ENCODE results near the gene ZNF579.

Gene ZNF579

DNA sequence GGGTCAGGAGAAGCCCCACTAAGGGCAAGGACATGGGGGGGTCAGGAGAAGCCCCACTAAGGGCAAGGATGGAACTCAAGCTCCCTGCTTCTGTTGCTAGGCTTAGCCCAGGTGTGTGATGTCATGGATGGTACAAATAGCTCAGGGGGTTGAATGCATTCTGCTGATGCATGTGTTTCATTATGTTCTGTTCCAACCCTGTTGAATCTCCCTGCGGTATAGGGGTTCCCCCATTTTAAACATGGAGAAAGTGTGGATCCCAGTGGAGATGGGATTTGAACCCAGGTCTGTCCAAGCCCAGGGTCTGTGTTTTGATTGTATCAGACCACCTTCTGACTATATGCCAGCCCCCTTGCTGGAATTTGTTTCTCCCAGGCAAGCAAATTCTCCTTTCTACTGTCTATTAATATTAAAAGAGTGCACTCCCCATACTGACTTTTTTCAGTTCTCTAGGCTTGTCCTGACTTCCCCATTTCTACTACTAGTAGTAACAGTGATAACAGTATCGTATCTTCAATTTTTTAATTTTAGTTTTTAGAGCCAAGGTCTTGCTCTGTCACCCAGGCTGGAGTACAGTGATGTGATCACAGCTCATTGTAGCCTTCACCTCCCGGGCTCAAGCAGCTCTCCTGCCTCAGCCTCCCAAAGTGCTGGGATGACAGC is 31.5 kb upstream of the ZNF579 start:
- DNase-seq (ENCODE audit: low read depth) = no peak

DNA sequence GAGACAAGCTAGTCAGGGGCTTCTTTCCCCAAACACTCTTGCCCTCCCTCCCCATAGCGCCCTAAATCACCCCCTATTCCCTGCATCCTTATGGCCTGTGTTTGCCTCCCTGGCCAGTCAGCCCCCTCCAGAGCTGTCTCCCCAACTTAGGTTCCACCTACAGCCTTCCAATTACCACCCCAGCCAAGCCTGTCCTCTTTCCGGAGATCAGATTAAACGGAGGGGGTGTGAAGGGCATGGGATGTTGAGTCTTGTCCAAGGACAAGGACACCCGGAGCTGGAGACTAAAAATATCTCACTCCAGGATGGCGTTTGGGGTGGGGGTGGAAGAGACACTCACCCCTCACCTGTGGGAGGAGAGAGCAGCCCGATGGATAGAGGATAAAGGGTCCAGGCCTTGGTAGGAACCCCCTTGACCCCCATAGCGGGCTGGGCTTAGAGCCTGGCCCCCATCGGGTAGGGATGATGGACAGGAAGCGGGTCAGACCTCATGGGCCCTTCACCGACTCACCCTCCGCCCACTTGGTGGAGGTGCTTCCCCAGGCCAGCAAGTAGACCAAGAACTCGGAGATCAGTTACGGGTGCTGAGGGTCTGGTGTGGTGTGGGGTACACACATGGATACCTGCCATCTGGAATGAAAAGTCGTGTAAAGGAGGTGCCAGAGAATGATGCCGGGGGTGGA is 30.8 kb upstream of the ZNF579 start:
- DNase-seq (ENCODE audit: low read depth) = no peak

DNA sequence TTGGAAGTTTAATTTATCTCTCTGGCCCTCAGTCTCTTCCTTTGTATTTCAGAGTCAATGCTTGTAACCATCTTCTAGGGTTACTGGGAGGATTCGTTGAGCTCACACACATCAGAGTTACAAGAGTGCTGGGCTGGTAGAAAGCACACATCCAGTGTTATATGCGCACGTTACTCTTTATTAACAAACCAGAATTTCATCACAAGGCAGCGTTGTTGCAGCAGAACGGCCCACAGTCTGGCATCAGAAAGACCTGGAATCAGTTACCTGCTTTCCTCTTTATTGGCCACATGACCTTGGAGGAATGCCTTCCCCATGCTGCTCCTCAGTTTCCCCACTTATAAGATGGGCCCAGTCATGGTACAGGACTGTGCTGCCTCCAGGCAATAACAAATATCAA is 28.7 kb upstream of the ZNF579 start:
- DNase-seq (ENCODE audit: low read depth) = no peak

DNA sequence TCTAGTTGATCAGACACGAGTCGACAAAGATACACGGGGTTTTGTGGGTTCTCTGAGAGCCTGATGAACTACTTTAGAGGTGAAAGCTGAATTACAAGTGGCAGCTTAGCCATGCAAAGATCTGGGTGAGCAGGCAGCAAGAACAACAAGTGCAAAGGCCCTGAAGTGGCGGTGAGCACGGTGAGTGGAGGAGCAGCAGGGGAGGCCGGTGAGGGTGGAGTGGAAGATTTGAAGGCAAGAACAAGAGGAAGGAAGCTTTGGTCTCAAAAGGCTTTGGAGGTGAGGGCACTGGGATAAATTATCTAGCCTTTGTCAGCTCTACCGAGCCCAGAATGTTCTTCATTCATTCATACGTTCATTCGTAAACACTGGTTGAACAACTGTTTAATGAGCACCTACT is 26.2 kb upstream of the ZNF579 start:
- DNase-seq (ENCODE audit: low read depth) = no peak

DNA sequence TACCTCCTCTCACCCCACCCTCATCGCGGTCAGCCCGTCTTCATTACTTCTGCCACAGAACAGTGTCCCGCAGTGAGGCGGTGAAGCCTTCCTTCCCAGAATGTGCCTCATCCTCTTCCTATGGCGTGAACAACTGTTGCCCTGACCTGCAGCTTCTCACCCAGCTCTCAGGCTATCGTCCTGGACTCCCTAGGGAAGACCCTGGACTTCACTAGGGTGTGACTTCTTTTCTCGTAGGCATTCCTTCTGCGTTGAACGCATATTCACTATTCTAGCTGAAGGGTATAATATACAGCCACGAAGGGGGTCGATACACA is 25.8 kb upstream of the ZNF579 start:
- DNase-seq (ENCODE audit: low read depth) = no peak

DNA sequence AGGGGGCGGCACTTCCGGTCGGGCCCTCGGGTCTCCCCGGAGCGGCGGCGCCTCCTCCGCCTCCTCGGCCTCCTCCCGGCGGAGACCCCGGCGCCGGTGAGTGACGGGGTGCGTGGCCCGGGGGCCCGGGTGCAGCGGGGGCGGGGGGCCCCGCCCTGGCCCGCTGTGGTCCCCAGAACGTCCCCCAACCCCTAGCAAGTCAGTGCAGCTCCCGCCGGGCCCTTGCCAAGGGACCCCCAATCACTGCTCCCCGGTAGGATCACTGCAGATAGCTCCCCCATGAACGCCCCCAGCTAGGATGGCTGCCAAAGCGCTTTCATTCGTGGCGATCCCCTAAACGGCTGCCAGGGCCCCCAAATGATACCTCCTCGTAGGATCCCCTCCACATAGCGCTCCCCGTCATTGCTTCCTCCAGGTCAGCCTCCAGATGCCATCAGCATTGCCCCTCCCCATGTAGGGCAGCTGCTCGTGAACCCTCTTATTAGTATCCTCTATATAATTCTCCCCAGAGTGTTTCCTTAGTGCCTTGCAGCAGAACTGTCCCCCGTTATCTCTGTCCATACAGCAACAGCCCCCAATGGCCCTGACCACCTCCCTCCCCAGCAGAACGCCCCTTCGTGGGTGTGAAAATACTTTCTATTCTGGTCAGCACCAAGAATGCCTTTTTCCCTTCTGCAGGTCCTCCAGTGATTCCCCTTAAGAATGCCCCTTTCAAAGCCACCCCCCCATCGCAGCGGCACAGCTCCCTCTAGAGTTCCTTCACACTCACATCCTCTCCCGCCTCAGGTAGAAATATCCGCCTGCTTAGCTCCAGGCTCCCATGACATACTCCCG is 25.2 kb upstream of the ZNF579 start, which contains the start of gene ZNF865:
ZNF865 (plus strand) TSS at position 11 of the 834 bp plus-strand sequence. CDS start 7,972 bp downstream, outside the sequence.
- peak; percentile 75 for DNase-seq (ENCODE audit: low read depth)

DNA sequence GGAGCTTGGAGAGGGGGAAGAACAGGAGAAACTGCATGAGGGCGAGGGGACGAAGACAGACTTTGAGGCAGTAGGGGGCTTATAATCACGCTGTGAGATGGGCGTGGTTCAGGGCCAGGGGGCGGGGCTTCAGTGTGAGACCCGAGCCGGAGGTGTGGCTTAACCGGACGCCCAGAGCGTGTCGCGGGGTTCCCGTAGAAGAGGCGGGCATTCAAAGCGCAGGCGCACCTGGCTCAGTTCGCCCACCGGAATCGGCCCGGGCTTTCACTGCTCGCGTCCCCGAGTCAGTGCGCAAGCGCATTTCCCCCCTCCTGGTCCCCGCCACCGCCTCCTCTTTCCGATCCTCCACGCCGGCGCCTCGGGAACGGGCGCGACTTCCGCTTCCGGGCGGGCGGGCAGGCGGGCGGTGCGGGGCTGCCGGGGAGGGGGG is 24.6 kb upstream of the ZNF579 start:
- DNase-seq (ENCODE audit: low read depth) = peak; percentile 93

DNA sequence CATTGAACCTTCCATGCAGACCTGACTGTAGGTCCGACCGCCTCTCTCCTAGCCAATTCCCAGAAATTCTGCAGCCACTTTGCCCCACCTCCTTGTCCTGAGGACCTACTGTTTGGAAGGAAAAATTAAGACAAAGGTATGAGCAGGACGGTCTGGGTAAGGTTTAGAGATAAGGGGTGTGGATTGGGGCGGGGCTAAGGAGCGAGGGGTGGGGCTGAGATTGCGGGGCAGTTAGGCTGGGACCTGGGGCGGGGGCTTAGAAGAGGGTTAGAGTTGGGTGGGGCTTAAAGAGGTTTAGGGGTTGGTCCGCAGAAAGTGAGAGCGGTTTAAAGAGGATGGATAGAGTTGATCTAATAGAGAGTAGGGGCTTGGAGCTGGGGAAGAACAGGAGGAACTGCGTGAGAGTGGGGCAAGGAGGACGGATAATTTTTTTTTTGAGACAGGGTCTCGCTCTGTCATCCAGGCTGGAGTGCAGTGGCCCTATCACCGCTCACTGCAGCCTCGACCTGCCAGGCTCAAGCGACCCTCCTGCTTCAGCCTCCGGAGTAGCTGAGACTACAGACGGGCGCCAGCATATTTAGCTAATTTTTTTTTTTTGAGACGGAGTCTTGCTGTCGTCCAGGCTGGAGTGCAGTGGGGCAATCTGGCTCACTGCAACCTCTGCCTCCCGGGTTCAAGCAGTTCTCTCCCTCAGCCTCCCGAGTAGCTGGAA is 23.1 kb upstream of the ZNF579 start:
- DNase-seq (ENCODE audit: low read depth) = no peak

DNA sequence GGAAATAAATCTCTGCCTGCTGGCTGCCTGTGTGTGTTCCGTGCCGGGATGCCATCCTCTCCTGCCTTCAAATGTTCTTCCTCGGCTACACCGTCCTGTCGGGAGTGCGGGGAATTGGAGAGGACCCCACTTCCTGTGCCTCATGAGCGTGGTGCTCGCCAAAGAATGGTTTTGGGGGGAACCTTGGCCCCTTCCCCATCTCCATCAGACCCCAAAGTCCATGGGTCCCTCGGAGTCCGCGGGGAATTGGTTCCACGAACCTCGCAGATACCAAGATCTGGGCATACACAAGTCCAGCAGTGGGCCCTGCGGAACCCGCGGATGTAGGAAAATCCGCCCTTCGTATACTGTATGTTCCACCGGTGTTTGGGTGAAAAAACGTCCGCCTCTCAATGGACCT is 22.5 kb upstream of the ZNF579 start:
- DNase-seq (ENCODE audit: low read depth) = no peak

DNA sequence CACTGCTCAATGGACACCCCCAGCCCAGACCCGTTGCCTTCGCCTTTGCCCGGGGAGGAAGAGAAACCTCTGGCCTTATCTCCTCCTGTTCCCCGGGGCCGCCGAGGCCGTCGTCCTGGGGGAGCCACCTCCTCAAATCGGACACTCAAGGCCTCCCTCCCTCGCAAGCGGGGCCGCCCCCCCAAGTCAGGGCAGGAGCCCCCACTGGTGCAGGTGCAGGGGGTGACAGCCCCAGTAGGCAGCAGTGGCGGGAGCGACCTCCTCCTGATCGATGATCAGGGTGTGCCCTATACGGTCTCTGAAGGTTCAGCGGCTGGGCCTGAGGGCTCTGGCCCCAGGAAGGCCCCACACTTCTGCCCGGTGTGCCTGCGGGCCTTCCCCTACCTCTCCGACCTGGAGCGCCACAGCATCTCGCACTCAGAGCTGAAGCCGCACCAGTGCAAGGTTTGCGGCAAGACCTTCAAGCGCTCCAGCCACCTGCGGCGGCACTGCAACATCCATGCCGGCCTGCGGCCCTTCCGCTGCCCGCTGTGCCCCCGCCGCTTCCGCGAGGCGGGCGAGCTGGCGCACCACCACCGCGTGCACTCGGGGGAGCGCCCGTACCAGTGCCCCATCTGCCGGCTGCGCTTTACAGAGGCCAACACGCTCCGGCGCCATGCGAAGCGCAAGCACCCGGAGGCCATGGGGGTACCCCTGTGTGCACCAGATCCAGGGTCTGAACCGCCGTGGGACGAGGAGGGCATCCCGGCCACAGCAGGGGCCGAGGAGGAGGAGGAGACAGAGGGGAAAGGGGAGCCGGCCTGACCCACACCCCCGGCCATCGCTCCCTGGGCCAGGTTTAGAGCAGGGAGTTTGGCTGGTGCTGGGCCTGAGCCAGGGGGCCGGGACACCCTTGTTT is 21.7 kb upstream of the ZNF579 start:
- DNase-seq (ENCODE audit: low read depth) = no peak

DNA sequence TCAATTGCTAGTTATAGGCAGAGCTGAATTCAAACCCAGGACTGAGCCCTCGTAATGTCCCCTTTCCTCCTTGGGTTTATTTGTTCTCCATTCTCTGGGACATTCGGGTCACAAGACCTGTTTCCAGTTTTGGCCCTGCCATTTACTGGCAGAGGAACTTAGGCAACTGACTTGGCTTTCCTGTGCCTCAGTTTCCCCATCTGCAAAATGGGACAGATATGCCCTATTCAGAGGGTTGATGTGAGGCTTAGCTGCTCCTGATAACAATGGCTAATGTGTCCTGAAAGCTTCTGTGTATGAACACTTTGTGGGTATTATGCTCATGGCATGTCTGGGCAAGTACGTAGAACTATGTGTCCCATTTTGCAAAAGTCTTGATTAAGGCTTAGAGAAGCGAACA is 20.4 kb upstream of the ZNF579 start:
- no peak for DNase-seq (ENCODE audit: low read depth)

DNA sequence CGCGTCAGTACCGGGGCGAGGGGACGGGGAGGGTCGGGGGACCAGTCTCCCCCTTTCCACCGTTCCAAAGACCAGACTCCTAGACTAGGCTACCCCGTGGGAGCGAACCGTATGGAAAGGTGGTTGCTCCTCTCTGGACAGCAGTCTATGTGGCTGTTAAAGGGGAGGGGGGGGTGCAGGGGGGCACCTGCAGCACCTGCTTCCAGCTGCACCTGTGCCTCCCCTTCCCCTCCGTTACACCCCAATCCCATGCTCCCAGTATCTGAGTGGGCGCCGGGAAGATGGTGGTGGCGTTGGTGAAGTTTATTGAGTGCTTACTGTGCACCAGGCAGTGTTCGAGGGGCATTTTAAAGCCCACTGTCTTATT is 20.0 kb upstream of the ZNF579 start:
- no peak for DNase-seq (ENCODE audit: low read depth)

DNA sequence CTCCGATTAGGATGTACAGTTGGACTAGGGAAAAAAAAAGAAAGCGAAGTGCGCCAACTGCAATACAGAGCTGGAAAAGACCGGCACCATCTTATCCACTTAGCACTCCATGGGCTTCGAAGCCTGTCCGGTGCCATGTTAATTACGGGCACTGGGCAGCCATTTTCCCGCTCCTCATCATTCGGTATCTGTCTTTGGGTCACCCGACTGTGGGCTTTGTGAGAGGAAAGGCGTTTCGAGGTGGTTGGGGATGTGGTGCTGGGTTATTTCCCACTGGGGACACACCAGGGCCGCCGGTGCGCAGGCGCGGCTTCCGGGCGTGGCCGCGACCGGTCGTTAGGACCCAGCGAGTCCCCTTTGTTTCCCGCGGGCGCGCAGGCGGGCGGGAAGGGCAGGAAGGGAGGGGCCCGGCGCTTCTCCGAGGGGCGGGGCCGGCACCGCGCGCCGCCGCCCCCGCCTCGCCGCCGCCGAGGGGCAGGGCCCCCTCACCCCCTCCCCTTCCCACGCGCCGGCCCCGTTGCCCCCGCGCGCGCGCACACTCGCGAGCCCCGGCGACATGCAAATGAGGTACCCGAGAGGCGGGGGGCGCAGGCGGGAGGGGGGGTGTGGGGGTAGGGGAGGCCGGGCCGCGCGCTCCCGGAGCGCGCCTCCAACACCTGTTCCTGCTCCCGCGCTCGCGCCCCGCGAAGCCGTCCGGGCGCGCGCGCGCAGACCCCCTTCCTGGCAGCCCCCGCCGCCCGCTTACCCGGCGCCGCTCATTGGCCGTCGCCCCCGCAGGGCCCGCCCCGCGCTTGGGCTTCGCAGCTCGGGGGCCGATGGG is 19.4 kb upstream of the ZNF579 start, which contains the start of gene ZNF524:
ZNF524 (plus strand) TSS at position 447 of the 820 bp plus-strand sequence. CDS start 1,825 bp downstream, outside the sequence.
- DNase-seq (ENCODE audit: low read depth) = peak; percentile 80

DNA sequence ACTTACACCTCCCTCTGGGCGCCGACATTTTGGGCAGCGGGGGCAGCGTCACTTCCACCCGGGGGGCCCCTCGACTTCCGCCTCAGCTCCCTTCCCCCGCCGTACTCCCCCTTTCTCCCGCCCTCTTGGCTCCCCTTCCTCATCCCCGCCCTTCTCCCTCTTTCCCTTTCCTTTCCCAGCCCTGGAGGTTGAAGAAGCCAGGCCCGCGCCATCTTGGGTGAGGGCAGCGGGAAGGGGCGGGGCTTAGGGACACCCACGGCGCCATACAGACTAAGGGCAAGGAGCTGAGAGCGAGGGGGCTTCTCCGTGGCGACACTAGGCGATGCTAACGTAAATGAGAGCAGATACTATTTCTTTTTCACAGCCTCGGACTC is 18.8 kb upstream of the ZNF579 start, which contains the start of gene FIZ1:
FIZ1 (minus strand) TSS at position 50 of the 374 bp plus-strand sequence. CDS start 1,652 bp downstream, outside the sequence.
- peak; percentile 98 for DNase-seq (ENCODE audit: low read depth)

DNA sequence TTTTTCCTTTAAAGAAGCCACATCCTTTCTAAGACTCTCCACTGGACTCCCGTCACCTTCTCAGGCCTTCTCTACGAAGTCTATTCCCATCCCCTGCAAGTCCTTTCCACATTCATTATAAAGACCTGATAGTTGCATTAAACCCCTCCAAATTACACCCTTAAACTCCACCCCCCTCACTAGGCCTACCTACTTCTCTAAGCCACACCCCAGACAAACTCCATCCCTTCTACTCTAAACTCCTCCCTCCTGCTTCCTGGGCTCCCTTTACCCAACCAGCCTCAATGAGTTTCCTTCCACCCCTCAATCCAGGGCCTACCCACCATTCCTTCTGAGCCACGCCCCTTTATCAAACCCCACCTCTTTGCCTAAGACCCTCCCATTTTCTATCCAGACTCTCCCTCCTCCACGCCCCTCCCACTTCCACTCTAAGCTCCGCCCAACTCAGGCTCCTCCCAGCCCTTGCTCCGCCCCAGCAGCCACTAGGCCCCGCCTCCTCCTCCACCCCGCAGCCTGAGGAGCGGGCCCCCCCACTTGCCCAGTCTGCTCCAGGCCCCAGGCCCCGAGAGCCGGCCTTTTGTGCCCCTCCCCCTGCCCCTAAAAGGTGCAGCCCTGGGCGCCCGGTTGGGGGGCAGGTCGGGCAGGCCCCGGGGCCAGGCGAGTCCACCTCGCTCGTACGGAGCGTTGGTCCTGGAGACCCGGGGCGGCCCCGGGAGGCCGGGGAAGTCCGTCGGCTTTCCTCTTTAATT is 18.2 kb upstream of the ZNF579 start:
- DNase-seq (ENCODE audit: low read depth) = peak; percentile 87

DNA sequence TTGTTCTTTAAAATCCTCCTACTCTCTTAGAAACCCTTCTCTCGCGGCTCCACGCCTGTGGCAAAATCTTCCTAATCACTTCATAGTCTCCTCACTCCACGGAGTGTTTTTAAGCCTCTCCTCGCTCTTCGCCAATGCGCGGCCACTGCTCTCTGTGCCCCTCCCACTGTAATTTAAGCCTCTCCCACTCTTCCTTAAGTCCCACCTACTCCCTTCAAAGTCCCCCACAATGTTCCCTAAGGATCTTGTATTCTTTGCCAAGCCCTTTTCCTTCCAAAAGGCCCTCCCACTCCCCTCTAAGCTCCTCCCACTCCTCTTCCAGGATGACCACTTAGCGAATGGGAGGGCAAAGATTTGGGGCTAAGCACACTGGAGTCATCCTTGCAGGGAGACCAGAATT is 17.4 kb upstream of the ZNF579 start:
- DNase-seq (ENCODE audit: low read depth) = no peak

DNA sequence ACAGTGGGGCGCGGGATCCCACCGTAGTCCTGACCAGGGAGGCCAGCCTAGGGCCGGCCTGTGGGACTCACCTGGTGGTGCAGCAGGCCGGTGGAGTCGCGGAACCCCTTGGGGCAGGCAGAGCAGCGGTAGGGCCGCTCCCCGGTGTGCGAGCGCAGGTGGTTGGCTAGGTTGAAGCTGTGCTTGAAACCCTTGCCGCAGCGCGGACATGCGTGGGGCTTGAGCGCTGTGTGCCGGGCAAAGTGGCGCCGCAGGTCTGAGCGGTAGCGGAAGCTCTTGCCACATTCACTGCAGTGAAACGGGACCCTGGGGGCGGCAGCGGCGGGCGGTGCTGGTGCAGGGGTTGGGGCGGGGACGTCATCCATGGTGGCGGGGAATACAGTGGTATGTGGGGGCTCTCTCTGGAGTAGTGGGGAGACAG is 16.9 kb upstream of the ZNF579 start:
- DNase-seq (ENCODE audit: low read depth) = no peak

DNA sequence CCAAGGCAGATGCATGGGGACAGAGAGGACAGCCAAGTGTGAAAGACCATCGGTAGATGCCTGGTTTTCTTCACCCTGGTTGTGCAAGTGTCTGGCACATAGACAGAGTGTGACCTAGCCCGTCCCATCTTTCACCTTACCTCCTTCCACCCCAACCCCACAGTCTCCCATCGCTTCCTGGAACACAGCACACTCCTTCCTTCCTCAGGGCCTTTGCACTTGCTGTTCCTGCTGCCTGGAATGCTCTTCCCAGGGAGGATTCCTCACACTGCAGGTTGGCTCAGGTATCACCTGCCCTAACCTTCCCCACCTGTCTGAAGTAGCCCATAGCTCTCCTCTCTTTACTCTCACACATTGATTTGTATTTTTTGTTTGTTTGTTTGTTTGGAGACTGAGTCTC is 15.7 kb upstream of the ZNF579 start:
- DNase-seq (ENCODE audit: low read depth) = no peak

DNA sequence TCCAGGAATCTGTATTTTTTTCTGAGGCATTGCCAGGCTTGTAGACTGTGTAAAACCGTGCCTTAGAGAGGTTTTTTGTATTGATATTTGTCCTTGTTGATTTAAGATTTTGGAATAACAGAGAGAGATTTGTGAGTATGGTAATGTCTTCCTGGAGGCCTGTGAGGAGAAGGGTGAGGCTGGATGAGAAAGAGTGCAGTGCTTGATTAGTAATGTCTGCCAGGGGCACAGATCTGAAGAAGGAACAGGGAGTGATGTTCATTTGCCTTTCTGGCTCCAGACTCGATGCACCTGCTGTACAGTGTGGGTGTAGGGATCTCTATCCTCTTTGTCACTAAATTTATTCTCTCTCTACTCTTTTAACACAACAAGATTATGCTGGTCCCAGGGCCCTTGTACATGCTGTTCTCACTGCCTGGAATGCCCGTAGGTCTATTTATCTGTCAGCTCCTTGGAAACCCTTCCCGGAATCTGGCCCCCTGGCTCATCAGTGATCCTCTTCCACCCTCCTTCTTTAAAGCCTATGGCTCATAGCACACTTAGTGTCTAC is 14.4 kb upstream of the ZNF579 start:
- DNase-seq (ENCODE audit: low read depth) = no peak

Measured in stromal cell of bone marrow (primary cell).